Activated naive CD4-positive, alpha-beta T cell treated with anti-CD3 and anti-CD28 coated beads, Interleukin-2, amount 10 ng/mL, durations not matched to agents 7 days and 5 days (primary cell): ENCODE measurements around the gene GMPS.

ENCODE experiments used
- CTCF ChIA-PET: fragments of 350-600 bp; sonication (Branson Sonifier 250); formaldehyde crosslinking; loops from one replicate; lab custom pipeline; 2021; ENCODE audit warnings: antibody characterized with exemption; lab: Charles Lee
- DNase-seq: peaks from one replicate; pipeline ENCODE4 v3.0.0-alpha.2; 2020
- H3K27ac Mint-ChIP-seq: one replicate; pipeline ENCODE4 v1.8.0; 2021; ENCODE audit warnings: mild to moderate bottlenecking, moderate library complexity, mixed read lengths
- H3K27me3 Mint-ChIP-seq: one replicate; pipeline ENCODE4 v1.8.0; 2021; ENCODE audit warnings: mild to moderate bottlenecking, mixed read lengths
- H3K36me3 Mint-ChIP-seq: one replicate; pipeline ENCODE4 v1.8.0; 2021; ENCODE audit warnings: mixed read lengths
- H3K4me1 Mint-ChIP-seq: one replicate; pipeline ENCODE4 v1.8.0; 2021; ENCODE audit warnings: mixed read lengths
- H3K4me3 Mint-ChIP-seq: one replicate; pipeline ENCODE4 v1.8.0; 2021; ENCODE audit warnings: mild to moderate bottlenecking, moderate library complexity, mixed read lengths
- H3K9me3 Mint-ChIP-seq: one replicate; pipeline ENCODE4 v1.8.0; 2021; ENCODE audit warnings: mixed read lengths

Gene GMPS

GRCh38 chr3:155970398-155970797 is 99.9 kb downstream of the GMPS start:
- H3K4me1 Mint-ChIP-seq, result no peaks in the 10 kb centered on the region
- CTCF ChIA-PET, result no interaction called here
- DNase-seq, result no peak
- no peaks in the 10 kb centered on the region for H3K27me3 Mint-ChIP-seq
- H3K36me3 Mint-ChIP-seq, result no peaks in the 10 kb centered on the region
- no peak overlapping the region for H3K27ac Mint-ChIP-seq
- no peak overlapping the region for H3K4me3 Mint-ChIP-seq
- H3K9me3 Mint-ChIP-seq, result no peaks in the 10 kb centered on the region

GRCh38 chr3:155972885-155973584 is 102.6 kb downstream of the GMPS start:
- H3K4me1 Mint-ChIP-seq, result no peaks in the 10 kb centered on the region
- CTCF ChIA-PET, result no interaction called here
- no peaks in the 10 kb centered on the region for H3K27me3 Mint-ChIP-seq
- no peak for DNase-seq
- H3K4me3 Mint-ChIP-seq, result no peak overlapping the region
- H3K36me3 Mint-ChIP-seq, result no peaks in the 10 kb centered on the region
- no peaks in the 10 kb centered on the region for H3K9me3 Mint-ChIP-seq
- H3K27ac Mint-ChIP-seq, result no peak overlapping the region

- CTCF ChIA-PET, result no interaction called here
- no peaks in the 10 kb centered on the region for H3K9me3 Mint-ChIP-seq
- no peak for DNase-seq
- no peaks in the 10 kb centered on the region for H3K36me3 Mint-ChIP-seq
- H3K4me1 Mint-ChIP-seq, result no peaks in the 10 kb centered on the region
- no peak overlapping the region for H3K4me3 Mint-ChIP-seq
- H3K27ac Mint-ChIP-seq, result no peak overlapping the region
- no peaks in the 10 kb centered on the region for H3K27me3 Mint-ChIP-seq
Measured at GRCh38 chr3:155978324-155978723, 107.9 kb downstream of the GMPS start.

- no peak for DNase-seq
- Mint-ChIP-seq H3K4me1 (no peaks in the 10 kb centered on the region), H3K9me3 (no peaks in the 10 kb centered on the region), H3K27me3 (no peaks in the 10 kb centered on the region), H3K4me3 (no peak overlapping the region), H3K36me3 (no peaks in the 10 kb centered on the region), H3K27ac (no peak overlapping the region)
- CTCF ChIA-PET, result no interaction called here
Measured at GRCh38 chr3:155979746-155980145, 109.3 kb downstream of the GMPS start.

- no peak overlapping the region for H3K4me3 Mint-ChIP-seq
- H3K27ac Mint-ChIP-seq, result no peak overlapping the region
- CTCF ChIA-PET, result no interaction called here
- H3K36me3 Mint-ChIP-seq, result no peaks in the 10 kb centered on the region
- no peak for DNase-seq
- peaks cover 3% of the 10 kb centered on the region for H3K27me3 Mint-ChIP-seq
- no peaks in the 10 kb centered on the region for H3K4me1 Mint-ChIP-seq
- no peaks in the 10 kb centered on the region for H3K9me3 Mint-ChIP-seq
Measured at GRCh38 chr3:155981669-155982068, 111.2 kb downstream of the GMPS start.

GRCh38 chr3:155983834-155984474 is 113.5 kb downstream of the GMPS start:
- no peak overlapping the region for H3K4me3 Mint-ChIP-seq
- H3K36me3 Mint-ChIP-seq, result no peaks in the 10 kb centered on the region
- DNase-seq, result no peak
- no peaks in the 10 kb centered on the region for H3K9me3 Mint-ChIP-seq
- H3K27me3 Mint-ChIP-seq, result peaks cover 12% of the 10 kb centered on the region
- H3K27ac Mint-ChIP-seq, result no peak overlapping the region
- CTCF ChIA-PET, result interaction anchor here (1.0 kb wide), 1 partner anchor 11 kb away, joined by 5 read pairs; no protein-coding TSS in a partner anchor
- no peaks in the 10 kb centered on the region for H3K4me1 Mint-ChIP-seq

GRCh38 chr3:155984791-155985417 is 114.5 kb downstream of the GMPS start:
- CTCF ChIA-PET, result no interaction called here
- Mint-ChIP-seq H3K9me3 (no peaks in the 10 kb centered on the region), H3K27me3 (peaks cover 12% of the 10 kb centered on the region), H3K4me3 (no peak overlapping the region), H3K36me3 (no peaks in the 10 kb centered on the region), H3K4me1 (no peaks in the 10 kb centered on the region), H3K27ac (no peak overlapping the region)
- DNase-seq, result no peak

- no peak for DNase-seq
- Mint-ChIP-seq H3K4me1 (no peaks in the 10 kb centered on the region), H3K9me3 (no peaks in the 10 kb centered on the region), H3K4me3 (no peak overlapping the region), H3K27ac (no peak overlapping the region), H3K27me3 (peaks cover 18% of the 10 kb centered on the region), H3K36me3 (no peaks in the 10 kb centered on the region)
- CTCF ChIA-PET, result no interaction called here
Measured at GRCh38 chr3:155989536-155989935, 119.1 kb downstream of the GMPS start.

- Mint-ChIP-seq H3K9me3 (no peaks in the 10 kb centered on the region), H3K27ac (no peak overlapping the region), H3K27me3 (peaks cover 17% of the 10 kb centered on the region), H3K36me3 (no peaks in the 10 kb centered on the region), H3K4me3 (no peak overlapping the region), H3K4me1 (no peaks in the 10 kb centered on the region)
- no peak for DNase-seq
- CTCF ChIA-PET, result no interaction called here
Measured at GRCh38 chr3:155991212-155991611, 120.8 kb downstream of the GMPS start.

- Mint-ChIP-seq H3K27ac (no peak overlapping the region), H3K4me1 (no peaks in the 10 kb centered on the region), H3K9me3 (no peaks in the 10 kb centered on the region), H3K27me3 (peaks cover 15% of the 10 kb centered on the region), H3K4me3 (no peak overlapping the region), H3K36me3 (no peaks in the 10 kb centered on the region)
- CTCF ChIA-PET, result interaction anchor here (1.4 kb wide), 1 partner anchor 186 kb away, joined by 3 read pairs; the partner anchor contains the start of gene C3orf33
- no peak for DNase-seq
Measured at GRCh38 chr3:155991847-155992246, 121.4 kb downstream of the GMPS start.
